OCI-M1 (cell line): ENCODE measurements around the gene ITM2A.

Experiments used
- DNase-seq: peaks from one replicate; lab custom pipeline; 2025; lab: John Stamatoyannopoulos, UW

The ITM2A gene

DNA sequence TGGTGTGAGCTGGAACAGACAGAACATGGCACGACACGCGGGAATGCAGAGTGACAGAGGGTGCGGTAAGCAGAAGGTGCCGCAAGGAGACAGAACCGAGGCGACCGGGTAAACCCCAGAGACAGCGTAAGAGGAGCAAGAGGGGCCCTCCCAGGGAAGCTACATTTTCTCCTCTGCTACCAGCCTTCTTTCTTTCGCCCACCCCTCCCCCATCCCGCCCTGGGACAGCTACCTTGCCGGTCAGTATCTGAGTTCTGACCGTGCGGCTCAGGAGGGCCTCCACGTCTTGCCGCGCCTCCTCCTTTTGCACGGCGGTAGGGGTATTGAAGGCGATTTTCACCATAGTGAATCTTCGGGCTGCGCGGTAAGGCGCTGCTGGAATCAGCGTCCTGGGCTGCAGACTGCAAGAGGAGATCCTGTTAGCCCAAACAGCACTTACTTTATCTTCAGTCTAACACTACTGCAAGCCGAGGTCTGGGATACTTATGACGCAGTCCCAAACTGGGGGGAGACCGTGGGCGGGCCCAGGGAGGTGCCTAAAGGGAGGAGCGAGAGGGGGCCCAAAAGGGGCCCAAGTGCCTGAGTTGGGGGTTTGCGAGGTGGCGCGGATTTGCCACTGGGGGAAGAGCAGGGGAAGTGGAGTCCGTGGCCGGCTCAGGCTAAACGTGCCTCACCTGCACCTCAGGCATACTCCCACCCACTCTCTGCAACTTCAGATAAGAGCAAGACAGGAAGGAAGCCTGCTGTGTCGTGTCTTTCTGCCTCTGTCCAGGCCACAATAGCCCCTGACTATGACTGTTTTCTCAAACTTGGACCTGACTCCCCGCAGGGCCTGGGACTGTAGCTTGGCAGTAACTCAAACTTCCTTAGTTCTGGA lies at the start of gene ITM2A:
Gene ITM2A, minus strand, starts transcription at position 462 of the 877 bp plus-strand sequence. Its CDS starts 119 bp downstream, at position 343.
- peak; percentile 93 for DNase-seq

DNA sequence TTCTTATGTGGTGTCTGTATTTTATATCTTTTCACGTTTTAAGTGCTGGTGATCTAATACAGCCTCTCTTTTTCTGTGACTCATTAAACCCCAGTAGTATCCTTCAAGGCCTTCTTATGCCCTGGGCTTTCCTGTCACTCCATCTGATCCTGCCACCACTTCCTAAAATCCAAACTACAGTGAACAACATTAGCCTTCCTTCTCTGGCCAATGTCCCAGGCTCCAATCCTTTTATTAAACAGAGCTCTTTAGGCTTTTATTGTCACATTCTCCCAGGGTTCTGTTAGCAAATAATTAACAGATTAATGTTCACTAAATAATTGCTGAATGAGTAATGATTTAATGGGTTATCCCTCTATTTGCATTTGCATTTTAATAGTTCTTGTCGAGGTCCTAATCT lies 47.9 kb upstream of the ITM2A start:
- no peak for DNase-seq

- no peak for DNase-seq
Measured at GRCh38 chrX:79413963-79414362, 46.8 kb upstream of the ITM2A start.

- peak; percentile 72 for DNase-seq
Measured at GRCh38 chrX:79412972-79413371, 45.8 kb upstream of the ITM2A start.

- DNase-seq = peak; percentile 2
Measured at GRCh38 chrX:79412166-79412565, 45.0 kb upstream of the ITM2A start.

DNA sequence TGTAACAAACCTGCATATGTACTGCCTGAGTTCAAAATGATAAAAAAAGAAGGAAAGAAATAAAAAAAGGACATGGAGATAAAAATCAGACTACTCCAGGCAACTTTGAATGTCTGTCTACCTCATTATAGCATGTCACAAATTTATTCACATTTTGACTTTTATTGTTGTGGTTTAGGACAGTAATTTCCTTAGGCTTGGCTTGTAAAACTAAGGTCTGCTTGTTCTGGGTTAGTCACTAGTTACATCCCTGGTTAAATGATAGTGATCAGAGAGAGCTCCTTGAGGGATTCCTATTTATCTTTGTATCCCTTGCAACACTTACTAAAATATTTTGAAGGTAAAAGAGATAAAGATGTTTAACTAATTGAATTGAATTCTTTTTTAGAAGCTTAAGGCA lies 42.5 kb upstream of the ITM2A start:
- no peak for DNase-seq

GRCh38 chrX:79408623-79409322 lies 41.6 kb upstream of the ITM2A start:
- DNase-seq = no peak

DNA sequence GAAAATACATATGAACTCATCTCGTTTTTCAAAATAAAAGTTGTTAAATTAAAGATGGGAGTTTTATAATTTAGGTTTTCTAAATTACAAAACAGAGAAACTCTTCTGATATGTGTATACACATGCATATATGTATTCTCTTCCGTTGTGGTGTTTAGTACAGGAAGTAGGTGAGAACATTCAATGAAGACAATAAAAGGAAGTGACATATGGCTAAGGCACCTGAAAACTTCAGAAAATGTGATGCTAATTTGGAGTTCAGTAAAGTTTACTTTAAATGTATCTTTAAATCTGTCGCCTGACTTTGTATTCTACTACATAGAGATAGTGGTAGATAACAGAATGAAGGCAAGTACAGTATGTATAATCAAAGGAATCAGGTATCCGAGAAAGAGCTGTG lies 33.5 kb upstream of the ITM2A start:
- no peak for DNase-seq

DNA sequence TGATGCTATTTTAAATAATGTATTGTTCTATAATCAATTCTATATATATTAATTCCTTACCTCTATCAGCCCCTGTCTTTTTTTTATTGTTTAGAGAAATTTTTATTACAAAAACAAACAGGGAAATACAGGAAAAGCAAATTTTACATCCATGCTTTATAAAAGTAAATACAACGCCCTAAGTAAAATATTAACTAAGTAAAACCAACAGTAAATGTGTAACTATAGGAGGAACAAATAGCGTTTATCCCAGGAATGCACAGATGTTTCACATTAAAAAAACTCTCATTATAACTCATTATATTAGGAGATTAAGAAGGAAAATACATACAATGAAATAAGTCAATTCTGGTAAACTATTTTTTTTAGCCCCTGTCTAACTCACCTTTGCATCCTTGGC lies 8.2 kb upstream of the ITM2A start:
- no peak for DNase-seq

GRCh38 chrX:79371640-79372039 lies 4.5 kb upstream of the ITM2A start:
- no peak for DNase-seq

- DNase-seq = no peak
Measured at GRCh38 chrX:79371101-79371500, 4.0 kb upstream of the ITM2A start.

- DNase-seq = no peak
Measured at GRCh38 chrX:79369871-79370270, 2.7 kb upstream of the ITM2A start.

DNA sequence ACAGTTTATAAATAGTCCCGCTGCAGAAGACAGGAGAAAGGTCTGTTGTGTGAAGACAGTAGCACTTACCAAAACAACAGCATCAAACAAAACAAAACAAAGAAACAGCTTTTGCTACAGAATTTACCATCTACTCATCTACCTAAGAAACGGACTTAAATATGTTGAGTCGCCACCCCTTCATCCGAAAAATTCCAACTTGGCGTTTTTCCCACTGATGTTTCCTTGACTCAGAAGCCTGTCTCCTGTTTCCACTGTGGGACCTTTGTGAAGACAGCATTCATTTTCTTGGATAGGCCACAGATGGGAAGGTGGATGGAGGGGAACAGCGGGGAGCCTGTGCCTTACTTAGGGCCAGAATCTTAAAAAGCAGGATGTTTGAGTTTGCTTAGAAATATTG lies 1.3 kb upstream of the ITM2A start:
- DNase-seq = no peak

DNA sequence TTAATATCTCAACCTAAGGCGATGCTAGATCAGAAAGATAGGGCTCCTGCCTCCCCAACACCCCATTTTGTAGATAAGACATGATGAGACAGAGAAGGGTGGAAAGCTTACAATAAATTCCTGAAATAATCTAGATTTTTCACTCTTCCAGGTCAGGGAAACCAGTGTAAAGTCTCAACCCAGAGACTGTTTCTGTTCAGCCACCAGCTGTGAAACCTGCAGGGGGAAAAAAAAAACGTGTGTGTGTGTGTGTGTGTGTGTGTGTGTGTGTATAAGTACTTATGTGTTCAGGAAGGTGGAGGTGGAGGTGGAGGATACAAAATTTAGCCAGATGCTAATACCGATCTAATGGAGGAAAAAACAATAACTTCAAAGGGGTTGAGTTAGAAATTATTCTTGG lies 773 bp upstream of the ITM2A start:
- DNase-seq = peak; percentile 38

GRCh38 chrX:79366556-79366872 lies 620 bp downstream of the ITM2A start:
- peak; percentile 58 for DNase-seq

- DNase-seq = peak; percentile 25
Measured at GRCh38 chrX:79365591-79365990, 1.5 kb downstream of the ITM2A start.

DNA sequence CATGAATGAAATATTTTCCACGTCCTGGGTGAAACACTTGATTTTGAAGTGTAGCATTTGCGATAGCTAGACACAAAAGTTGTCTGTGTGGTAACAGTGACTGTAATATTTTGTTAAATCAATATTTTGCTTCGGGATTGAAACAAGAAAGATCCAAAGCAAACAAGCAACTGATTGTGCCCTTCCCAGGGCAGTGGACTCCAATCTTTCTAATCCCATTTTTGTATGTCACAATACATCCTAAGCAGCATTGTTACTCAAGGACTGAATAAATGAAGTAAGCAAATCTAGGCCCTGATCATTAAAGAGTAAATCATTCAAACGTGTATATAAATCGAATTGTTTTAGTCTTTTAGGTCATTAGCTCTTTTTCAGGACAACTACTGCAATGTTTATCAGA lies 2.8 kb downstream of the ITM2A start:
- DNase-seq = peak; percentile 1

- no peak for DNase-seq
Measured at GRCh38 chrX:79361192-79361870, 5.8 kb downstream of the ITM2A start.

DNA sequence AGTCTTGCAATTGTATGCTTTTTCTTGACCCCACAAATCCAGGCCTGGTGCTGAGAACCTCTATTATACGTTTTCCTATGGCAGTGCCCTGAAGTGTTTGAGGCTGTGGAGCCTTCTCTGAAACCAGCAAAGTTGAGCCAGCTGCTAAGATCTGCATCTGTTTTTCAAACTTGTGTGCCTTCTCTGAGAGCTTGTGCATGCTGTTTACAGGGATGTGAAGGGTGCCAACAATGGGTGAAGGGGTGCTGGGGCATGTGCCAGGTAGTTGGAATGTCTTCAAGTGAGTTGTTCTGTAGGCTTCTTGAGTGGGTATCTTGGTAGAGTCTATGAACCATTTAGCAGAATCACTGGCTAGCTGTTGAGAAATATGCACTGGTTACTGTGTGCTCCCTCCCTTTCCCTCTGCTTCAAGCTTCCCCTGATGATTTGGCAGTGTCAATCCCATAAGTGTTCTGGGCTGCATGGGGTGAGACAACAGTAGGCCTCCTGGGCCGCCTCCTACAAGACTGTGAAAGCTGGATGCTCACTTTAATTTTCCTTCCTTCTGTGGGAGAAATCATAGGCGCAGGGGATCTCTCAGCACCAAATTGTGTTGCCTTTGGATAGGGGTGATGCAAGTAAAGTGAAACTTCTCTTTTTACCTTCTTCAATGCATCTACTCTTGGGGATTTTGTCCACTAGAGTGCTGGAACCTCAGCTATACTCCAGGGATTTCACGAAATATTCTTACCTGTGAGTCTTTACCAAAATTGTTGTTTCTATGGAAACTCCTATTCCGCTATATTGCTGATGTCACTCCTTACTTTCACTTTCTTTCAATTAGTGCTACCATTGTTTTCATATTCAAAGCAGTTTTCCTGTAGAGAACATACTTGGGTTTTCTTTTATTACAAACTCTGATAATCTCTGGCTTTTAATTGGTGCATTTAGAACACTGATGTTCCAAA lies 30.0 kb downstream of the ITM2A start:
- DNase-seq = peak; percentile 69

GRCh38 chrX:79330022-79330421 lies 37.1 kb downstream of the ITM2A start:
- no peak for DNase-seq

- DNase-seq = no peak
Measured at GRCh38 chrX:79325263-79325958, 41.7 kb downstream of the ITM2A start.
